ENCODE measurements around the gene SUB1.
"Not testable (repeated sequence)": the region's sequence is repeated elsewhere in the genome, so short reads cannot be mapped to it uniquely, and the experiment has no call there.

SUB1 gene

GRCh38 chr5:32566319-32567111 is 18.8 kb upstream of the SUB1 start:
- no peak for DNase-seq

- no peak for DNase-seq
Measured at GRCh38 chr5:32571128-32571527, 14.2 kb upstream of the SUB1 start.

GRCh38 chr5:32572778-32573480 is 12.4 kb upstream of the SUB1 start:
- no peak for DNase-seq

- DNase-seq, result not testable (repeated sequence)
Measured at GRCh38 chr5:32573481-32573854, 11.9 kb upstream of the SUB1 start.

GRCh38 chr5:32574540-32575175 is 10.7 kb upstream of the SUB1 start:
- DNase-seq, result no peak

GRCh38 chr5:32578363-32578762 is 7.0 kb upstream of the SUB1 start:
- no peak for DNase-seq

GRCh38 chr5:32578764-32579163 is 6.6 kb upstream of the SUB1 start:
- no peak for DNase-seq

GRCh38 chr5:32581010-32581785 is 4.2 kb upstream of the SUB1 start:
- DNase-seq, result no peak

GRCh38 chr5:32583582-32584232 is 1.6 kb upstream of the SUB1 start:
- no peak for DNase-seq

GRCh38 chr5:32584646-32585045 is 711 bp upstream of the SUB1 start:
- DNase-seq, result no peak

GRCh38 chr5:32585122-32585445 is 273 bp upstream of the SUB1 start:
- no peak for DNase-seq

- DNase-seq, result no peak
Measured at GRCh38 chr5:32586276-32586599, 881 bp downstream of the SUB1 start.

- no peak for DNase-seq
Measured at GRCh38 chr5:32587067-32587551, 1.8 kb downstream of the SUB1 start.

- no peak for DNase-seq
Measured at GRCh38 chr5:32589416-32589815, 4.1 kb downstream of the SUB1 start.

- no peak for DNase-seq
Measured at GRCh38 chr5:32589942-32590869, 4.8 kb downstream of the SUB1 start.

- DNase-seq, result no peak
Measured at GRCh38 chr5:32595118-32595517, 9.8 kb downstream of the SUB1 start.

- DNase-seq, result no peak
Measured at GRCh38 chr5:32597041-32597629, 11.8 kb downstream of the SUB1 start.

GRCh38 chr5:32598260-32598937 is 13.0 kb downstream of the SUB1 start:
- DNase-seq, result no peak

GRCh38 chr5:32598997-32599549 is 13.7 kb downstream of the SUB1 start:
- no peak for DNase-seq

- no peak for DNase-seq
Measured at GRCh38 chr5:32600054-32600622, 14.8 kb downstream of the SUB1 start.

Measured in NCI-H187 treated with DMSO at 0.1 percent for 48 hours (cell line).